Right lobe of liver (tissue), 6 donors: ENCODE measurements around the gene TMEM131. TPM values are rescaled to one million over a fixed set of nuclear protein-coding genes. Genes with fewer than 3 reads are reported as not detected.

ENCODE experiments used
- ATAC-seq, 4 donors: fragments of 200-7000 bp; cut with Tn5 transposase; one replicate each; pipeline ENCODE4 v1.9.1; 2020; ENCODE audit warnings: mild to moderate bottlenecking in 4 of 4, moderate library complexity in 4 of 4
- DNase-seq, 3 donors: peaks; one replicate each; pipeline ENCODE4 v3.0.0-alpha.2; 2020
- H3K27ac ChIP-seq, 3 donors: fragments of 200-600 bp; one replicate each; pipeline ENCODE4 v1.8.0; 2022
- H3K27me3 ChIP-seq, 2 donors: fragments of 200-600 bp; one replicate each; pipeline ENCODE4 v1.8.0; 2022
- H3K36me3 ChIP-seq, 4 donors: fragments of 200-600 bp; sonication (generic) in 1 of 4; one replicate each; pipeline versions ENCODE4 v1.5.1 to v1.8.0; 2017 to 2022; ENCODE audit warnings: control low read depth in 1 of 4
- H3K4me1 ChIP-seq, 4 donors: fragments of 200-600 bp; sonication (generic) in 1 of 4; one replicate each; pipeline versions ENCODE4 v1.5.1 to v1.8.0; 2017 to 2022; ENCODE audit warnings: control low read depth in 1 of 4
- H3K4me3 ChIP-seq, 3 donors: fragments of 200-600 bp; one replicate each; pipeline ENCODE4 v1.8.0; 2022
- H3K9me3 ChIP-seq, 4 donors: fragments of 200-600 bp; sonication (generic) in 1 of 4; one replicate each; pipeline versions ENCODE4 v1.5.1 to v1.8.0; 2017 to 2022; ENCODE audit warnings: control low read depth in 1 of 4
- CTCF ChIP-seq, 4 donors: fragments of 200-600 bp in 3 of 4; fragments of 450-650 bp in 1 of 4; IDR thresholded peaks; one replicate each; pipeline versions ENCODE4 v1.5.1 to v1.8.0; 2016 to 2022; ENCODE audit warnings: antibody characterized with exemption in 4 of 4, mild to moderate bottlenecking in 2 of 4
- POLR2A ChIP-seq: fragments of 450-650 bp; IDR thresholded peaks from one replicate; pipeline ENCODE4 v1.6.1; 2017; ENCODE audit warnings: antibody characterized with exemption, mild to moderate bottlenecking
- WGBS: methylation state at CpG from one replicate; pipeline ENCODE4 v1.1.6; 2018; ENCODE audit warnings: low coverage, low lambda C conversion rate; ENCODE audit not compliant: insufficient coverage; ENCODE audit errors: missing lambda C conversion rate; 5-methylcytosine and 5-hydroxymethylcytosine counted together
- intact Hi-C, 2 donors: fragments of 100-400 bp; cut with DNase I; formaldehyde crosslinking; loops; one replicate each; pipeline versions ENCODE4 v1.11.2 to v1.14.1; 2022
- total RNA-seq, 6 experiments: library from RNA; depleted of rRNA in 2 of 6; stranded (reverse); fragments of >200 nt in 2 of 6; fragmentation: NEBNext Ultra II Directional in 3 of 6; extraction: Animal tissue kit (Norgen Biotek cat#: 25700) in 3 of 6; gene quantifications; one replicate each; pipeline versions ENCODE4 v1.1.0 to v1.2.4, GENCODE V29; 2016 to 2023
- donor health status: DM: no; HTN: yes; CAD: no.
- donor health status: DM: no; HTN: no; CAD: no.
- donor health status: DM: no; HTN: no; CAD: no.
- donor health status: DM: no; HTN: yes; CAD: no.
- donor health status: DM: no; HTN: yes; CAD: no.

Gene TMEM131
- total RNA-seq, 6 experiments from 2014 or later: 14.8 to 34.0 (median 17.8) TPM

GRCh38 chr2:97741251-97741650, 254.5 kb downstream of the TMEM131 start:
- Histone ChIP-seq H3K9me3 (no peaks in the 10 kb centered on the region), H3K4me3 (no peak overlapping the region), H3K27me3 (no peaks in the 10 kb centered on the region), H3K36me3 (no peaks in the 10 kb centered on the region), H3K4me1 (no peaks in the 10 kb centered on the region), H3K27ac (no peak overlapping the region)
- intact Hi-C loops: no loop called here
- TF ChIP-seq POLR2A (no peak), CTCF (IDR thresholded peaks at IDR 0.05) (no peak)
- ATAC-seq (no peak), DNase-seq (no peak)
- WGBS: 83% methylated on average over 15 of the region's 20 CpGs

- Histone ChIP-seq H3K9me3 (no peaks in the 10 kb centered on the region), H3K4me1 (no peaks in the 10 kb centered on the region), H3K4me3 (no peak overlapping the region), H3K27ac (no peak overlapping the region), H3K27me3 (no peaks in the 10 kb centered on the region), H3K36me3 (no peaks in the 10 kb centered on the region)
- ATAC-seq: peak; percentile 68 to 87 (median 83)
- no peak for TF ChIP-seq POLR2A
- peak; percentile 57 to 71 (median 66) for TF ChIP-seq CTCF (IDR thresholded peaks at IDR 0.05)
- intact Hi-C loops: no loop called here
- 41% methylated on average over 16 of the region's 19 CpGs for WGBS
- DNase-seq: peak in 1 of 3 donors; percentile 62
Measured at GRCh38 chr2:97740590-97741182, 255.1 kb downstream of the TMEM131 start.

- TF ChIP-seq CTCF (IDR thresholded peaks at IDR 0.05) (no peak), POLR2A (no peak)
- Histone ChIP-seq H3K27me3 (no peaks in the 10 kb centered on the region), H3K4me3 (no peak overlapping the region), H3K9me3 (no peaks in the 10 kb centered on the region), H3K4me1 (no peaks in the 10 kb centered on the region), H3K36me3 (no peaks in the 10 kb centered on the region), H3K27ac (no peak overlapping the region)
- ATAC-seq (no peak), DNase-seq (no peak)
- intact Hi-C loops: loop anchor here in 1 of 2 donors (10.0 kb wide), 1 partner anchor 645 kb away; no protein-coding TSS in a partner anchor
- WGBS: 25% methylated on average over 1 of the region's 5 CpGs
Measured at GRCh38 chr2:97739893-97740245, 255.9 kb downstream of the TMEM131 start.

DNA sequence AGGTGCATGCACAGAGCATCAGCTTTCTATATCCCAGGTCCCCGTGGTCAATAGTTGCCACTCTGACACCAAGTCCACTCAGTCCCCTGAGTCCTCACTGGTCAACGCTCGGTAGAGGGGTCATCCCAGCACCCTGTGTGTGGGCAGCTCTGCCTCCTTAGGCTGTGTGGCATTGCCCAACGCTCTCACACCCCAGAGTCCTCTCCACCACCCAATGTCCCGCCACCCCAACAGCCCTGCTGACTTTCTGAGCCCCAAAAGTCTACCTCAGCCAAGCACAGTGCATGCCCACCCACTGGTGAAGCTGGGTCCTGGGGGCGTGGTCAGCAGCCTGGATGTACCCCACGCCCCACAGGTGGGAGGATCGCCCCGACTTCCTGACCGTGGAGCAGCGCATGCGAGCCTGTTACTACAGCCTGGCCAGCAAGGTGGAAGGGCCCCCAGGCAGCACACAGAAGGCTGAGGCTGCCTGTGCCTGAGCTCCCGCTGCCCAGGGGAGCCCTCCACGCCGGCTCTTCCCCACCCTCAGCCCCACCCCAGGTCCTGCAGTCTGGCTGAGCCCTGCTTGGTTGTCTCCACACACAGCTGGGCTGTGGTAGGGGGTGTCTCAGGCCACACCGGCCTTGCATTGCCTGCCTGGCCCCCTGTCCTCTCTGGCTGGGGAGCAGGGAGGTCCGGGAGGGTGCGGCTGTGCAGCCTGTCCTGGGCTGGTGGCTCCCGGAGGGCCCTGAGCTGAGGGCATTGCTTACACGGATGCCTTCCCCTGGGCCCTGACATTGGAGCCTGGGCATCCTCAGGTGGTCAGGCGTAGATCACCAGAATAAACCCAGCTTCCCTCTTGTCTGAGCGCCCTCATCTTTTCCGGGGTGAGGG, 256.5 kb downstream of the TMEM131 start:
- H3K4me1 ChIP-seq: no peaks in the 10 kb centered on the region
- intact Hi-C loops: loop anchor here in 1 of 2 donors (10.0 kb wide), 1 partner anchor 646 kb away; no protein-coding TSS in a partner anchor
- no peak for TF ChIP-seq POLR2A
- TF ChIP-seq CTCF (IDR thresholded peaks at IDR 0.05): no peak
- DNase-seq (no peak), ATAC-seq (no peak)
- no peaks in the 10 kb centered on the region for H3K9me3 ChIP-seq
- H3K27me3 ChIP-seq: no peaks in the 10 kb centered on the region
- WGBS: 73% methylated on average over 3 of the region's 23 CpGs
- H3K27ac ChIP-seq: no peak overlapping the region
- H3K36me3 ChIP-seq: no peaks in the 10 kb centered on the region
- H3K4me3 ChIP-seq: no peak overlapping the region
